Peyer's patch (tissue), 4 donors: Measurements from ENCODE around the gene IGF2R.

Experiments
- POLR2A ChIP-seq, 2 donors: fragments of 450-650 bp; IDR thresholded peaks; one replicate each; pipeline ENCODE4 v1.5.1; 2017; ENCODE audit warnings: antibody characterized with exemption in 2 of 2, mild to moderate bottlenecking in 2 of 2, moderate library complexity in 2 of 2
- TF ChIP-seq, protein P1 (sequence below), 6 experiments: fragments of 450-650 bp in 4 of 6; fragments of 200-600 bp in 2 of 6; sonication (generic) in 1 of 6; IDR thresholded peaks; one replicate each; pipeline ENCODE4 v1.5.1; 2017 to 2019; ENCODE audit warnings: antibody characterized with exemption in 6 of 6, mild to moderate bottlenecking in 3 of 6, moderate library complexity in 1 of 6

- TF ChIP-seq, protein P1, sequence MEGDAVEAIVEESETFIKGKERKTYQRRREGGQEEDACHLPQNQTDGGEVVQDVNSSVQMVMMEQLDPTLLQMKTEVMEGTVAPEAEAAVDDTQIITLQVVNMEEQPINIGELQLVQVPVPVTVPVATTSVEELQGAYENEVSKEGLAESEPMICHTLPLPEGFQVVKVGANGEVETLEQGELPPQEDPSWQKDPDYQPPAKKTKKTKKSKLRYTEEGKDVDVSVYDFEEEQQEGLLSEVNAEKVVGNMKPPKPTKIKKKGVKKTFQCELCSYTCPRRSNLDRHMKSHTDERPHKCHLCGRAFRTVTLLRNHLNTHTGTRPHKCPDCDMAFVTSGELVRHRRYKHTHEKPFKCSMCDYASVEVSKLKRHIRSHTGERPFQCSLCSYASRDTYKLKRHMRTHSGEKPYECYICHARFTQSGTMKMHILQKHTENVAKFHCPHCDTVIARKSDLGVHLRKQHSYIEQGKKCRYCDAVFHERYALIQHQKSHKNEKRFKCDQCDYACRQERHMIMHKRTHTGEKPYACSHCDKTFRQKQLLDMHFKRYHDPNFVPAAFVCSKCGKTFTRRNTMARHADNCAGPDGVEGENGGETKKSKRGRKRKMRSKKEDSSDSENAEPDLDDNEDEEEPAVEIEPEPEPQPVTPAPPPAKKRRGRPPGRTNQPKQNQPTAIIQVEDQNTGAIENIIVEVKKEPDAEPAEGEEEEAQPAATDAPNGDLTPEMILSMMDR (IDR thresholded peaks at IDR 0.05), result no peak
- TF ChIP-seq POLR2A (IDR thresholded peaks at IDR 0.05), result no peak
Observed at GRCh38 chr6:159974932-159975331, 6.0 kb downstream of the IGF2R start.
